22Rv1 (cell line): ENCODE measurements around the gene TIAM2.

Experiments
- ZFX ChIP-seq: fragments of 450-650 bp; IDR thresholded peaks from 2 replicates; pipeline ENCODE4 v1.6.1; 2017; ENCODE audit warnings: antibody characterized with exemption, borderline replicate concordance
- TF ChIP-seq, protein P1 (sequence below): fragments of 450-650 bp; IDR thresholded peaks from 2 replicates; pipeline ENCODE4 v1.5.1; 2017; ENCODE audit warnings: mild to moderate bottlenecking

DNA sequence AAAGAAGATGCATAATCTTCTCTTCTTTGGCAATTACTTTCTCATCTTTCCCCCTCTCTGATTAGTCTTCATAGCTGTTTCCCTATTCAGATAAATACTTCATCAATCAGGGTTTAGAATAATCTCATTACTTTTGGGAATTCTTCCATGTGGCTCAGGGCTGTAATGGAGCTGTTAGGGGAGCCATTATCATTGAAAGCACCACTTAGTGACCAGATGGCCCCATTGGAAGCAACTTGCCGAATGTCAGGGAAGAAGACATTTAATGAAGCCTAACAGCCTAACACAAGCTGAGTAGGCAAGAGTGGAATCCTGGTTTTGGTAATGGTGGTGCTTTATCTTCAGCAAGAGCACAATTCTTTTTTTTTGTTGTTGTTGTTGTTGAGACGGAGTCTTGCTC, 45.0 kb downstream of the TIAM2 start:
- TF ChIP-seq, protein P1, sequence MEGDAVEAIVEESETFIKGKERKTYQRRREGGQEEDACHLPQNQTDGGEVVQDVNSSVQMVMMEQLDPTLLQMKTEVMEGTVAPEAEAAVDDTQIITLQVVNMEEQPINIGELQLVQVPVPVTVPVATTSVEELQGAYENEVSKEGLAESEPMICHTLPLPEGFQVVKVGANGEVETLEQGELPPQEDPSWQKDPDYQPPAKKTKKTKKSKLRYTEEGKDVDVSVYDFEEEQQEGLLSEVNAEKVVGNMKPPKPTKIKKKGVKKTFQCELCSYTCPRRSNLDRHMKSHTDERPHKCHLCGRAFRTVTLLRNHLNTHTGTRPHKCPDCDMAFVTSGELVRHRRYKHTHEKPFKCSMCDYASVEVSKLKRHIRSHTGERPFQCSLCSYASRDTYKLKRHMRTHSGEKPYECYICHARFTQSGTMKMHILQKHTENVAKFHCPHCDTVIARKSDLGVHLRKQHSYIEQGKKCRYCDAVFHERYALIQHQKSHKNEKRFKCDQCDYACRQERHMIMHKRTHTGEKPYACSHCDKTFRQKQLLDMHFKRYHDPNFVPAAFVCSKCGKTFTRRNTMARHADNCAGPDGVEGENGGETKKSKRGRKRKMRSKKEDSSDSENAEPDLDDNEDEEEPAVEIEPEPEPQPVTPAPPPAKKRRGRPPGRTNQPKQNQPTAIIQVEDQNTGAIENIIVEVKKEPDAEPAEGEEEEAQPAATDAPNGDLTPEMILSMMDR, result no peak
- TF ChIP-seq ZFX, result no peak
